Measurements from ENCODE around the gene CLEC17A.
"Not testable (repeated sequence)": the region's sequence is repeated elsewhere in the genome, so short reads cannot be mapped to it uniquely, and the experiment has no call there.

DNA sequence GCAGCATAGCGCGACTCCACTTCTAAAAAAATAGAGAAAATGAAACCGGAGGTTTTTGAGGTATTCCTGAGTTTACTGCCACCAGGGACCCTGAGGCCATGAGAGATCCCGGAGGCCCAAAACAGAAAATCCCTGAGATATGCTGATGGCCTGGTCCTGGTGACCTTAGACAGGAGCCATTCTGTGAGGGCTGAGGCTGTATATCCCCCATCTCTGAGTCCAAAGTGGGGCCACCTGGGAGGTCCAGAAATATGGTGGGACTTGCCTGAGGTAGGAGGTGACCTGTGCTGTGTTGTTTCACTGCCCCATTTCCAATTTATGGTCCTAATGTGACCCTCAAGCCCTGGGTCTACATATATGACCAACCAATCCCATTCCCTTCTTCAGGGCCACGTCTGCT lies 1.5 kb downstream of the CLEC17A start:
- TF ChIP-seq, protein P1, sequence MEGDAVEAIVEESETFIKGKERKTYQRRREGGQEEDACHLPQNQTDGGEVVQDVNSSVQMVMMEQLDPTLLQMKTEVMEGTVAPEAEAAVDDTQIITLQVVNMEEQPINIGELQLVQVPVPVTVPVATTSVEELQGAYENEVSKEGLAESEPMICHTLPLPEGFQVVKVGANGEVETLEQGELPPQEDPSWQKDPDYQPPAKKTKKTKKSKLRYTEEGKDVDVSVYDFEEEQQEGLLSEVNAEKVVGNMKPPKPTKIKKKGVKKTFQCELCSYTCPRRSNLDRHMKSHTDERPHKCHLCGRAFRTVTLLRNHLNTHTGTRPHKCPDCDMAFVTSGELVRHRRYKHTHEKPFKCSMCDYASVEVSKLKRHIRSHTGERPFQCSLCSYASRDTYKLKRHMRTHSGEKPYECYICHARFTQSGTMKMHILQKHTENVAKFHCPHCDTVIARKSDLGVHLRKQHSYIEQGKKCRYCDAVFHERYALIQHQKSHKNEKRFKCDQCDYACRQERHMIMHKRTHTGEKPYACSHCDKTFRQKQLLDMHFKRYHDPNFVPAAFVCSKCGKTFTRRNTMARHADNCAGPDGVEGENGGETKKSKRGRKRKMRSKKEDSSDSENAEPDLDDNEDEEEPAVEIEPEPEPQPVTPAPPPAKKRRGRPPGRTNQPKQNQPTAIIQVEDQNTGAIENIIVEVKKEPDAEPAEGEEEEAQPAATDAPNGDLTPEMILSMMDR (IDR thresholded peaks at IDR 0.05; ENCODE audit: insufficient read depth, low read depth, low read length) = not testable (repeated sequence)
- not testable (repeated sequence) for TF ChIP-seq EZH2 (IDR thresholded peaks at IDR 0.05; ENCODE audit: insufficient read depth, low read length)
